ENCODE data around the gene ZNF451.

- no peak for TF ChIP-seq CTCF (conservative IDR thresholded peaks at IDR 0.05)
- no peak for TF ChIP-seq ZFX (IDR thresholded peaks at IDR 0.05)
These were observed 105.5 kb downstream of the ZNF451 start for GRCh38 chr6:57195457-57195856.
